Subcutaneous adipose tissue (tissue), 4 donors: ENCODE data around the gene KRT78. TPM values are rescaled to one million over a fixed set of nuclear protein-coding genes. Genes with fewer than 3 reads are reported as not detected.

ENCODE experiments used
- CTCF ChIP-seq: fragments of 450-650 bp; IDR thresholded peaks from one replicate; pipeline ENCODE4 v1.5.1; 2016; ENCODE audit warnings: low read depth, mild to moderate bottlenecking, control low read depth, antibody characterized with exemption, moderate library complexity
- total RNA-seq, 4 donors: library from RNA; depleted of rRNA; stranded (reverse); fragments of >200 nt; gene quantifications; one replicate each; pipeline ENCODE4 v1.1.0, GENCODE V29; 2016

The KRT78 gene
- total RNA-seq, 4 donors from 2014 or later: not detected

- TF ChIP-seq CTCF: no peak
Measured at GRCh38 chr12:52811191-52812072, 37.4 kb downstream of the KRT78 start.

GRCh38 chr12:52810554-52810953, 38.2 kb downstream of the KRT78 start:
- no peak for TF ChIP-seq CTCF

GRCh38 chr12:52809166-52809565, 39.6 kb downstream of the KRT78 start:
- no peak for TF ChIP-seq CTCF

GRCh38 chr12:52808573-52809160, 40.1 kb downstream of the KRT78 start:
- TF ChIP-seq CTCF: no peak

- no peak for TF ChIP-seq CTCF
Measured at GRCh38 chr12:52807544-52808470, 41.0 kb downstream of the KRT78 start.

GRCh38 chr12:52806821-52807543, 41.8 kb downstream of the KRT78 start:
- no peak for TF ChIP-seq CTCF
